GM12878 (cell line): ENCODE data around the gene SEL1L. TPM values are rescaled to one million over a fixed set of nuclear protein-coding genes. Genes with fewer than 3 reads are reported as not detected.
"Not testable (repeated sequence)": the region's sequence is repeated elsewhere in the genome, so short reads cannot be mapped to it uniquely, and the experiment has no call there.

Source experiments
- ATAC-seq: fragments of 200-7000 bp; cut with Tn5 transposase; 3 replicates; pipeline ENCODE4 v1.9.1; 2020; ENCODE audit warnings: mild to moderate bottlenecking, moderate library complexity
- BruUV-seq: library from RNA; stranded (reverse); fragments of 400-500 nt; replicated peaks from 2 replicates; lab custom pipeline; 2021; lab: Mats Ljungman, UMichigan
- CTCF ChIA-PET: fragments of 300-600 bp; sonication (Branson Sonifier 250); formaldehyde crosslinking; extraction: SDS; loops from one replicate; lab custom pipeline; 2021; ENCODE audit warnings: inconsistent platforms; lab: Yijun Ruan, JAX
- POLR2A ChIA-PET: fragments of 350-600 bp; formaldehyde crosslinking; extraction: SDS; loops from one replicate; lab custom pipeline; 2021; ENCODE audit warnings: inconsistent platforms; lab: Charles Lee
- RAD21 ChIA-PET: fragments of 300-600 bp; sonication (Branson Sonifier 250); formaldehyde crosslinking; loops from one replicate; lab custom pipeline; 2023; ENCODE audit warnings: antibody characterized with exemption; ENCODE audit not compliant: unreplicated experiment; lab: Charles Lee
- SMC1A ChIA-PET: fragments of 300-600 bp; sonication (Branson Sonifier 250); formaldehyde crosslinking; loops from one replicate; lab custom pipeline; 2023; ENCODE audit not compliant: unreplicated experiment, uncharacterized antibody; lab: Charles Lee
- DNase-seq: peaks from one replicate; pipeline ENCODE4 v3.0.0-alpha.2; 2011; ENCODE audit warnings: low read depth, low spot score
- FAIRE-seq: peaks from 3 replicates; lab custom pipeline; 2011; peaks lifted over from hg19 to GRCh38; lab: Jason Lieb, UNC
- H2AFZ ChIP-seq: 2 replicates; pipeline ENCODE4 v1.6.0; 2011; ENCODE audit warnings: low read depth, low read length, control low read depth; ENCODE audit not compliant: control insufficient read depth
- H3K27ac ChIP-seq: 2 replicates; pipeline ENCODE4 v1.5.1; 2011; ENCODE audit warnings: control low read depth; ENCODE audit not compliant: control insufficient read depth, insufficient read depth
- H3K27me3 ChIP-seq, 2 experiments: replicated peaks in 1 of 2; 2 replicates each; pipeline versions ENCODE4 v1.6.0 to v1.6.1; 2011; ENCODE audit warnings: low read length in 1 of 2; ENCODE audit not compliant: control insufficient read depth in 2 of 2, insufficient read depth in 2 of 2
- H3K36me3 ChIP-seq, 2 experiments: 2 replicates each; pipeline ENCODE4 v1.5.1; 2011; ENCODE audit warnings: low read length in 1 of 2; ENCODE audit not compliant: control insufficient read depth in 2 of 2, insufficient read depth in 2 of 2
- H3K4me1 ChIP-seq: 2 replicates; pipeline ENCODE4 v1.6.1; 2011; ENCODE audit warnings: mild to moderate bottlenecking, low read length, moderate library complexity, mixed read lengths; ENCODE audit not compliant: control insufficient read depth, insufficient read depth
- H3K4me2 ChIP-seq: 2 replicates; pipeline ENCODE4 v1.6.0; 2011; ENCODE audit warnings: control low read depth; ENCODE audit not compliant: control insufficient read depth, insufficient read depth
- H3K4me3 ChIP-seq: fragments of 200-600 bp; sonication (generic); 2 replicates; pipeline ENCODE4 v1.5.1; 2016
- H3K79me2 ChIP-seq: 2 replicates; pipeline ENCODE4 v1.6.0; 2011; ENCODE audit warnings: low read length; ENCODE audit not compliant: control insufficient read depth, insufficient read depth
- H3K9ac ChIP-seq: 2 replicates; pipeline ENCODE4 v1.8.0; 2011; ENCODE audit warnings: low read length, control low read depth, mixed read lengths; ENCODE audit not compliant: control insufficient read depth, insufficient read depth
- H3K9me3 ChIP-seq: replicated peaks from 3 replicates; pipeline ENCODE4 v1.5.1; 2011; ENCODE audit warnings: mild to moderate bottlenecking, low read length; ENCODE audit not compliant: control insufficient read depth, insufficient read depth
- H4K20me1 ChIP-seq: 2 replicates; pipeline ENCODE4 v1.6.0; 2011; ENCODE audit not compliant: control insufficient read depth, insufficient read depth
- CBFB ChIP-seq: IDR thresholded peaks from 2 replicates; pipeline ENCODE4 v1.6.1; 2016; ENCODE audit warnings: antibody characterized with exemption, low read depth
- PRDM15 ChIP-seq: fragments of 450-650 bp; formaldehyde crosslinking; IDR thresholded peaks from 2 replicates; pipeline ENCODE4 v1.4.0; 2020; ENCODE audit warnings: mild to moderate bottlenecking, moderate library complexity
- TAF1 ChIP-seq: IDR thresholded peaks from 2 replicates; pipeline ENCODE4 v1.6.1; 2011; ENCODE audit warnings: mild to moderate bottlenecking, low read depth, low read length, borderline replicate concordance
- WGBS: methylation state at CpG from one replicate; pipeline ENCODE4 v1.1.6; 2016; ENCODE audit warnings: low lambda C conversion rate; ENCODE audit not compliant: insufficient replicate concordance, insufficient coverage; ENCODE audit errors: missing lambda C conversion rate; 5-methylcytosine and 5-hydroxymethylcytosine counted together
- in situ Hi-C: fragments of 300-500 bp; cut with MboI; formaldehyde crosslinking; loops from 9 replicates; pipeline ENCODE4 v1.14.3; 2018; ENCODE audit warnings: mixed read lengths
- intact Hi-C: fragments of 100-400 bp; cut with micrococcal nuclease; formaldehyde crosslinking; loops from one replicate; pipeline ENCODE4 v1.14.2; 2022; ENCODE audit not compliant: unreplicated experiment
- polyA plus RNA-seq, 11 experiments: library from polyadenylated mRNA; depleted of rRNA in 4 of 11; unstranded in 6 of 11; stranded (reverse) in 5 of 11; fragments of >200 nt; fragmentation: Nextera tagmentation in 4 of 11; fragmentation: Illumina TruSeq in 1 of 11; extraction: Ambion mirVana in 4 of 11; extraction: Trizol in 1 of 11; gene quantifications; 1 replicate in 1 of 11; 2 replicates in 10 of 11; pipeline versions ENCODE4 v1.2.1 to v1.2.3, GENCODE V29; 2011 to 2016; ENCODE audit warnings: inconsistent platforms in 2 of 11, missing spikeins in 2 of 11, low read depth in 1 of 11
- total RNA-seq, 4 experiments: library from RNA; depleted of rRNA in 3 of 4; stranded (reverse); fragments of >200 nt in 3 of 4; fragmentation: Illumina TruSeq in 1 of 4; extraction: Trizol in 1 of 4; gene quantifications; 2 replicates each; pipeline versions ENCODE4 v1.2.1 to v1.2.3, GENCODE V29; 2013 to 2021

Gene SEL1L
- total and polyA plus RNA-seq, 10 of the 15 experiments (the other 5 are each of a cell fraction or from before 2014, with no cell fraction given), result 13.4 to 57.2 (median 31.7) TPM

DNA sequence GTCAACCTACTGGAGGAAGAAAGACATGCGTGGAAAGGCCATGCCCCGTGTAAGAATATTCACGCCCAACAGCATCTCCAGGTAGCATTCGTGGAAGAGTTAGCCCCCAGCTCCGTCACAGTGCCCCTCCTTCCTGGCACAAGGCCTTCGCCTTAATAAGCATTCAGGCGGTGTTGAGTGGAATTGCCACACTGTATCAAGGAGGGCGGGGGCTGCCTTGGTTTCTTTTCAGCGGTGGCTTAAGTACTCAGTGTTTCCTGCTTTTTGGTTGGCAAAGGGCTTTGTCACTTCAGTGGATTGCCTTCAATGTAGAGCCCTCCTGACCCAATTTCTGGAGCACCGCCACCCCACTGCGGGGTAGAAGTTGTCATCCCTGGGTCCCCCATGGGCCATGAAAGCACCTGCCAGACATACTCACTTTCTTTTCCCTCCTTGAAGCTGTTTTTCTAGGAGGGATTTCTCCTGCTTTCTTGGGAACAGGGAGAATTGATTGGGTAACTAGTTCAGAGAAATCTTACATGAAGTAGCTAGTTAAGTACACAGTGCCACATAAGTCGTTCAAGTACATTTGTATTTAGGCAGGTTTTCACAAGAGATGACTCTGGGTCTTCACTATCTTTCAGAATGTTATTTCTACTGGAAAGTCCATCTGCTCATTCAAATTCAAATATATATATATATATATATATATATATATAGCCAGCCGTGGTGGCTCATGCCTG, 68.0 kb downstream of the SEL1L start (continued):
- TF ChIP-seq PRDM15 (CRISPR knock-in tag) (no peak), TAF1 (no peak), CBFB (no peak)

DNA sequence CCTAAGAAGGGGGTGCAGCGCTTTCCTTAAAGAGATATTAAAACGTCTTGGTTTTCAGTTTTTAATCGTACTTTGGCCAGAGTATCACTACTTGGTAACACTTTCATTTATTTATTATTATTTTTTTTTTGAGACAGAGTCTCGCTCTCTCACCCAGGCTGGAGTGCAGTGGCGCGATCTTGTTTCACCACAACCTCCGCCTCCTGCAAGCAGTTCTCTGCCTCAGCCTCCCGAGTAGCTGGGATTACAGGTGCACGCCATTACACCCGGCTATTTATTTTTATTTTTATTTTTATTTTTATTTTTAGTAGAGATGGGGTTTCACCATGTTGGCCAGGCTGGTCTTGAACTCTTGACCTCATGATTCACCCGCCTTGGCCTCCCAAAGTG, 68.7 kb downstream of the SEL1L start:
- H3K27me3 ChIP-seq, BruUV-seq, H3K9me3 ChIP-seq, intact Hi-C loops, DNase-seq, H4K20me1 ChIP-seq, H3K36me3 ChIP-seq, H3K79me2 ChIP-seq, FAIRE-seq: not testable (repeated sequence)
- H3K9ac ChIP-seq, result peak overlapping the region; percentile 69
- peak overlapping the region; percentile 96 for H3K4me2 ChIP-seq
- ChIA-PET SMC1A (interaction anchor here (0.6 to 4.7 kb wide), 20 partner anchors 8 to 523 kb away, joined by 3 to 47 read pairs (median 4); no protein-coding TSS in a partner anchor), POLR2A (interaction anchor here (1.6 kb wide), 1 partner anchor 69 kb away, joined by 5 read pairs; the partner anchor contains the start of gene SEL1L), CTCF (interaction anchor here (0.6 to 4.6 kb wide), 40 partner anchors 8 to 744 kb away, joined by 3 to 101 read pairs (median 4); partner anchors contain the start of gene CEP128), RAD21 (interaction anchor here (0.6 to 2.1 kb wide), 10 partner anchors 11 to 468 kb away, joined by 3 to 48 read pairs (median 4); no protein-coding TSS in a partner anchor)
- peaks cover 11% of the 10 kb centered on the region for H3K4me1 ChIP-seq
- ATAC-seq, result peak; percentile 14; the same call in 1 of the 3 replicates
- WGBS, result 51% methylated on average over 11 of the region's 11 CpGs
- peak overlapping the region; percentile 83 for H3K27ac ChIP-seq
- peak overlapping the region; percentile 77; the same call in 1 of the 2 replicates for H3K4me3 ChIP-seq
- peak overlapping the region; percentile 100 for H2AFZ ChIP-seq
- in situ Hi-C loops, result loop anchor here (5.0 kb wide), 1 partner anchor 508 kb away; the partner anchor contains the start of gene TSHR
